GM19468 (cell line): ENCODE measurements around the gene CASK.

Experiments
- ATAC-seq: cut with Tn5 transposase; IDR thresholded peaks from one replicate; pipeline ENCODE4 v1.9.1; 2021; ENCODE audit warnings: mild to moderate bottlenecking, moderate library complexity, moderate number of reproducible peaks; ENCODE audit not compliant: unreplicated experiment; ENCODE audit errors: extremely low read depth

Gene CASK

GRCh38 chrX:41917517-41917916 lies 5.8 kb downstream of the CASK start:
- no peak for ATAC-seq

- ATAC-seq = no peak
Observed at GRCh38 chrX:41913476-41913875, 9.9 kb downstream of the CASK start.

DNA sequence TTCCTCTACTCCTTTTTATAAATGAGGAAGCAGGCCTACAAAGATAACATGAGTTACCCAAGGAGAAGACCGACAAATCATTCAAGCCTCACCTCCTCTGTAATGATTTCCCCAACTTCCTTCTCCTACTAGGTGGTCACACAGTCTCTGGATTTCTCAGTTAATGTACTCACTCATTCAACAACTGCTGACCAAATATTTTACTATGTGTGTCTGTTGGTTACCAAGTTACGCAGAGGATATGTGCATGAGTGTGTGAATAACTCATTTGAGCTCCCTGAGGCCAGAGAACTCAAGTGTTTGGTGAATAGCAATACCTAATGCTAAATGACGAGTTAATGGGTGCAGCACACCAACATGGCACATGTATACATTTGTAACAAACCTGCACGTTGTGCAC lies 10.4 kb downstream of the CASK start:
- ATAC-seq = no peak

DNA sequence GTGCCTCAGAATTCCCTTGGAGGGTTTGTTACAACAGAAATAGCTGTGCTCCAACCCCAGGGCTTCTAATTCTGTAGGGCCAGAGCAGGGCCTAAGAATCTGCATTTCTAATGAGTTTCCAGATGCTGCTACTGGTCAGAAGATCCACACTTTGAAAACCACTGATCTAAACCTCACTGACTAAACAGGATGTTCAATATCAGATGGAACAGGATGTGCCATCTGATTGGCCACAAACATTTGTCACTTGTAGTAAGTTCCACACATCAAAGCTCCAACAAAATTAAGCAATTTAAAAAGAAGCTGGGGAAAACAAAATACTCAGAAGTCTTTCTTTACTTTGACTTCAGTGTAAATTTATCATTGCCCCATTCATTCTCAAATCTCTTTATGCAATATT lies 14.3 kb downstream of the CASK start:
- ATAC-seq = no peak

DNA sequence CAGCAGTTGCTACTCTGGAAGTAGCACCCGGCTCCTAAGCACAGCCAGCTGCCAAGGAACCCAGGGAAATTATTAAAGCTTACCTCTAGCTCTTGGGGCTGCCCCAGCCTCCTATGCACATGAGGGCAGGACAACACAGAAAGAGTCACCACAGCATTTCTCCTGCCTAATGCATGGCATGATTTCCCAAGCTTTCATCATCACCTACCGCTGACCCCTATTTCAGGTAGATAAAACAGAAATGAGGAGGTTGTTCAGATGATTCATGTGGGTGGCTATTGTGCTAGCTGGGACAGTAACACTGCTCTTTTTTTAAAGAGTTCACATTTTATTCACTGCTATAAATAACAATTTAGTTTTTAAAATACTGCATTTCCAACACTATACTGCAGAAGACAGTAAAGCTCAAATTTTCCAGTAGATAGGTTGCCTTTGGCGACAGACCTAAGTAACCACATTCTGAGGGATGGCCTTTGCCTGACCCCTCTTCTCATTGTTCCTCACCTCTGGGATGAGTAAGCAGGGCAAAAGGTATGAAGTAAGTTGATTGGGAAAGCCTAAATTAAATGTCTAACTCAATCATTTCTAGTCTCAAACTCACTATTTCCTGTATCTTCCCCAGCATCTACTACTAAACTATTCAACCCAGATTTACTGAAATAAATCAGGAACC lies 16.7 kb downstream of the CASK start:
- no peak for ATAC-seq

DNA sequence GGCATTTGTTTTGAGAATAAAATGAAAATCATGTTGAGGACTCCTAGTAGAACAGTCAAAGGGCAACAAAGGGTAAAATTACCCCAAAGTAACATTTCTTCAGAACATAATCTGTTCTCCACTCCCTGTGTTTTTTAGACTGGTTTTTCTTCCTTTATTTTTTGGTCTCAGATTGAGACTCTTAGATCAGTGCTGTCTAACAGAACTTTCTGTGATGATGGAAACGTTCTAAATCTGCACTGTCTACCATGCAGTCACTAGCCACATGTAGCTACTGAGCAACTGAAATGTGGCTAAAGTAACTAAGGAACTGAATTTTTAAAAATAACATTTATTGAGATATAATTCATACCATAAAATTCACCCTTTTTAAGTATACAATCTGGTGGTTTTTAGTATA lies 19.8 kb downstream of the CASK start:
- ATAC-seq = no peak

DNA sequence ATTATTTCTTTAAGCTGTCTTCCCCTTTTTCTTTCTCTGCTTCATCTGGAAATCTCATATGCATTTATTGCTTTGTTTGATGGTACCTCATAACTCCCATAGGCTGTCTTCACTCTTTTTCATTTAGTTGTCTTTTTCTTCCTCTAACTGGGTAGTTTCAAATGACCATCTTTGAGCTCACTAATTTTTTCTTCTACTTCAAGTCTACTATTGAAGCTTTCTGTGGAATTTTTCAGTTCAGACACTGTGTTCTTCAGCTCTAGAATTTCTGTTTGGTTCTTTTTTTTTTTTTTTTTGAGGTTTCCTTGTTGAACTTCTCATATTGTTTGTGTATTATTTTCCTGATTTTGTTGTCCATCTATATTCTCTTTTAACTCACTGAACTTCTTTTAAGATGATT lies 23.0 kb downstream of the CASK start:
- no peak for ATAC-seq

GRCh38 chrX:41895826-41896225 lies 27.5 kb downstream of the CASK start:
- ATAC-seq = no peak

GRCh38 chrX:41890026-41890423 lies 33.3 kb downstream of the CASK start:
- ATAC-seq = no peak

GRCh38 chrX:41889317-41890025 lies 33.9 kb downstream of the CASK start:
- ATAC-seq = no peak

GRCh38 chrX:41887691-41888090 lies 35.7 kb downstream of the CASK start:
- no peak for ATAC-seq

DNA sequence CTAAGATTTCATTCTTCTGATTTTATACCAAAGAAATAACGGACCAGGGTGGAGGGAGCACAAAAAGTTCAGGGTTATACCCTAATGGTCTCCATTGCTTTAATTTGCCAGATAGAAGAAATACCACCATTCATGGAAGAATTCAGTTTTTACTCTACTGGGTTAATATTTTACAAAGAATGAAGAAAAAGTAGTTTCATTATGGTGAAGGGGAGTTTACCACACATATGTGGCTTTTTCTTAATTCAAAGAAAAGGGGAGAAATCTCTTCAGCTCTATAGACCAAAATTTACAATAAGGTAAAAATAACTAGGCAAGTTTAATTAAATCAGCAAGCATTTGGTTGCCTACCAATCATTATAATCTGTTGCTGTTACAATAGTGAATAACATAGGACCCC lies 37.6 kb downstream of the CASK start:
- ATAC-seq = no peak

DNA sequence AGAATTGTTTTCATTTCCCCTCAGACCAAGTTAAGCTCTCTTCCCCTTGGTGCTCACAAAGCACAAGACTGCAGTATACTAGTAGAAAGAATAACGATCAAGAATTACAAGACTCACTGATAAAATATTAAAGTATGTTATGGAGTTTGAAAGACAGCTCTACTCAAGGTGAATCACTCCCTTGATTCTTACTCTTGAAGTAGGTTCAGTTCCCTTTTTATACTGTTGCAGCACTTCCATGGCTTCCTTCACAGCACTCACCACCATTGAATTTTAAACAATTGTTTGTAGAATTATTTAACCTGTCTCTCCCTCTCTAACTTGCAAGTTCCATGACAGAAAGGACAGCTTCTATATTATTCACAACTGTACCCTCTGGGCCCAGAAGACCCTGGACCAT lies 42.2 kb downstream of the CASK start:
- ATAC-seq = no peak

GRCh38 chrX:41877167-41877566 lies 46.2 kb downstream of the CASK start:
- no peak for ATAC-seq

GRCh38 chrX:41875142-41875541 lies 48.2 kb downstream of the CASK start:
- ATAC-seq = no peak

DNA sequence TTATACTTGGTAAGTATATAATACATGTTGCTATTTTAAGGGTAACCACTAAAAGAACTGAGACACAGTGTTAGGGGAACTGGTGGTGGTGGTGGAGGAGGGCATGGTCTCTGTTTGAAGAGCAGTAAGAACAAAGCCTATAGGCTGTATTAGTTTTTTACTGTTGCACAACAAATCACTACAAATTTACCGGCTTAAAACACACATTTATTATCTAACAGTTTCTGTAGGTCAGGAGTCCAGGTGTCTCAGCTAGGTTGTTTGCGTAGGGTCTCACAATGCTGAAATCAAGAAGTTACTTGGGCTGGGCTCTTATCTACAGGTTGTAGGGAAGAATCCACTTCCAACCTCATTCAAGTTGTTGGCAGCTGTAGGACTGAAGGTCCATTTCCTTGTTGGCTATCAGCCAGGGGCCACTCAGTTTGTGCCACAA lies 52.6 kb downstream of the CASK start:
- no peak for ATAC-seq

DNA sequence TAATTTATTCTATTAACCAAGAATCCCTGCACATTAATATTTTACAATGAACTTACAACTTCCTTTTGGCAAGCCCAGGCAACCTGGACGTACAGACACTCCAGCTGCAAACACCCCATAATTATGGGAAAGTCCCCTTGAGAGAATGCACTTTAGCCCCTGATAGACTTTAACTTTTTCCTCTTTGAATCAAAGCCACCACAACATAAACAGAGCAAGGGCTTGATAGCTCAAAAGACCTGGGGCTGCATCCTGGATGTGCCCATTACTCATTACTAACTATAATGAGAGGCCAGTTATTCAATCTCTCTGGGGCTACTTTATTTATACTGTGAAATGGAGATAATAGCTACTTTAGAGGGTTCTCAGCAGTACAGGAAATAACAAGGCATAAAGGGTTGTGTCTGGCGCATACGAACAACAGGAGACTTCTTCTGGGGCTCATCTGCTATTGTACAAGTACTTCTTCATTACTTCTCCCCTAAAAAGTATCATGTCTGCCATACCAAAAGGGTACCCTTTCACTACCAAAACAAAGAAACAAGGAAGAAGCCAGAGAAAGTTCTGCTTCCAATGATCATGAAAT lies 54.9 kb downstream of the CASK start:
- no peak for ATAC-seq

DNA sequence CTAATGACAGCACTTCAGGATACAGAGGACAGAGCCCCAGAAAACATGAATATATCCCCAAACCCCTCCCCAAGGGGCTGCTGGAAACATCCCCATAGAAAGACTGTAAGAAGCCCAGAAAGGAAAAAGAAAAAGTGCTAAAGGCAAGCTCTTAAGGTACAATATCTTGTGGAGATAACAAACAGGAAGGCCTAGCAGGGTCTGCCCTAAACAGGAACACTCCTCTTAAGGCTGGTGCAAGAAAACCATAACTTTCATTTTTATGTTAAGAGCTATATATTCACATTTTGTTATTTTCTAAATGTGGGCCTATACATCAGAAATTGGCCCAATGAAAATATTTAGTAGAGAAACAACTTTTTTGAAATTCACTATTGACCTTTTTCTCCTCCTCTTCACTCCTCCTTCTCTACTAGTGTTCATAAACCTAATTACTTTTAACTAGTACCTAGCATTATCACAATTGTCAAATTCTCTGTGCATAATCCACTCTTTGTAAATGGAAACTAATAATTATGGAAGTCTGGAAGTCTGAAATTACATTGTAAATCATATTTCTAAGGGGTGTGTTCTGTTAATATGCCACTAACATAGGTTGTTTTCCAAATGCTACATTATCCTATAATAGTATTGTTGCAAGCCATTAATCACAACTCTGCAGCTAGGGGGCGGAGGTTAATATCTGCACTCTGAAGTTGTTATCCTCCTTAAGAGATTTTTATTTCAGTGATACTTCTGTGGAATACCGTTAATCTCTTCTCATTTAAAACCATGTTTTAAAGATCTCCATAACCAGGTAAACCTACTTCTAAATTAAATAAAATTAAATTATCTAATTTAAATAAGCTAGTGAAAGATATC lies 59.8 kb downstream of the CASK start:
- ATAC-seq = no peak

DNA sequence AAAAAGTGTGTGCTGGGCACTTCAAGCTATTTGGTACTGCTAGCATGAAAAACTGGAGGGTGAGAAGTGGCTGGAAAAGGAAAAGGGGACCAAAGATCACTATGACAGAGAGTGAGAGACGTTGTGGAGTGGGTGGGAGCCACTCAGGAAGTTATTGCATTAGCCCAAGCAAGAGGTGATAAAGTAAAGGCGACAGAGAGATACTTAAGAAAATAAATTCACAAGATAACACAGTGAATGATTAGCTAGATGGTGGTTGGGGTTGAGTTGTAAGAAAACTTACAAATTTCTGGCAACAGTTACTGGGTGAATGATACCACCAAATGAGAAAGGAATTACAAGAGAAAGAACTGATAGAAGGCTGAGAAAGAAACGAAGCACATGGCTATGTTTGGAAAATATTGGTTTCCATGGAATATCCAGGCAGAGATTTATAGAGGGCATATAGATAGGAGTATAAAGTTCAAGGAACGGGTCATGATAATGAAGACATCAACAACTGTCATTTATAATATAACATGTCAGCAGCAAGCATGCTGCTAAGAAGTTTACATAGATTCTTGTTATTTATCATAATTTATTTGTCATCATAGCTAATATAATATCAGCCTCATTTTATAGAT lies 60.7 kb downstream of the CASK start:
- ATAC-seq = no peak

DNA sequence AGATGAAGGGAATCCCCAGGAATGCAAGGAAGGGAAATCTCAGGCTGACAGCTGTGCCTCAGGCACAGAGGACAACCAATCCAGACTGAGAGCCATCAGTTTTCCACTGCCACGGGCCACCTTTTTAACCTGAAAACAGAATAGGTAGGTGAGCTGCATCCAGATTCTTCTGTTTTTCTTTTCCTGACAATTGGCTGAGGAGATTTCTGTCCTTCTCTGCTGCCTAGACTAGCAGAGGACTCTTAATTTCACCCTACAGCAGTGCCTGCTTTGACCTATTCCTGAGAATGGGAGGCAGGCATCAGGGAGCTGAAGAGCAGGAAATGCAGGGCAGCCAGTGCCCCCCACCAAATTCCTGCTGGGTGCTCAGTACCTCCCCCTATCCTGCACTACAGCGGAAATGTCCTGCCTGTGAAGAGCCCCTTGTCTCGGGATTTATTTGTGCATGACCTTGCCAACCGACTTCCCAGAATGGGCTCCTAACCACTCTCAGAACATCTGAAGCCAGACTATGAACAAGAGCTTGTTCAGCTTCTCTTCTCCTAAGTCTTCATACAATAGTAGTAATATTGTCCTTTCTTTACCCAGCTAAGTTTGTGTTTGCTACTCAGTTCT lies 65.1 kb downstream of the CASK start:
- no peak for ATAC-seq
